Astrocyte (in vitro differentiated cells and primary cell): ENCODE results near the gene HAPSTR1.

Source experiments
- EZH2 ChIP-seq: IDR thresholded peaks from 2 replicates; pipeline ENCODE4 v1.6.1; 2012; ENCODE audit warnings: mild to moderate bottlenecking, low read length, inconsistent platforms; ENCODE audit not compliant: insufficient read depth
- TF ChIP-seq, protein P1 (sequence below): IDR thresholded peaks from 2 replicates; pipeline ENCODE4 v1.5.1; 2011; ENCODE audit warnings: low read depth, mild to moderate bottlenecking, inconsistent platforms, low read length, moderate library complexity; ENCODE audit not compliant: insufficient read depth

DNA sequence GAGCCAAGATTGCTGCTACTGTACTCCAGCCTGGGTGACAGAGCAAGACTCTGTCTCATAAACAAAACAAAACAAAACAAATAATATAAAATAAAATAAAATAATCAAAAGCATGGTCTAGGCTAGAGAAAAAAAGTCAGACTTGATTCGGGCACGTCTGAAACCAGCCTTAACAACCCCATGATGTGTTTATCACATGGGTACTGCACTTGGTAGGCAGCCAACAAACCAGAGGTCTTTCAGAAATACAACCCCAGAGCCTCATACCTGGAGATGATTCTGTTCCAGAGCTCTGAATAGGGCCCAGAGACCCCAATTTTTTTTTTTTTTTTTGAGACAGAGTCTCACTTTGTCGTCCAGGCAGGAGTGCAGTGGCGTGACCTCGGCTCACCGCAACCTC is 9.6 kb upstream of the HAPSTR1 start:
- no peak for TF ChIP-seq EZH2
- TF ChIP-seq, protein P1, sequence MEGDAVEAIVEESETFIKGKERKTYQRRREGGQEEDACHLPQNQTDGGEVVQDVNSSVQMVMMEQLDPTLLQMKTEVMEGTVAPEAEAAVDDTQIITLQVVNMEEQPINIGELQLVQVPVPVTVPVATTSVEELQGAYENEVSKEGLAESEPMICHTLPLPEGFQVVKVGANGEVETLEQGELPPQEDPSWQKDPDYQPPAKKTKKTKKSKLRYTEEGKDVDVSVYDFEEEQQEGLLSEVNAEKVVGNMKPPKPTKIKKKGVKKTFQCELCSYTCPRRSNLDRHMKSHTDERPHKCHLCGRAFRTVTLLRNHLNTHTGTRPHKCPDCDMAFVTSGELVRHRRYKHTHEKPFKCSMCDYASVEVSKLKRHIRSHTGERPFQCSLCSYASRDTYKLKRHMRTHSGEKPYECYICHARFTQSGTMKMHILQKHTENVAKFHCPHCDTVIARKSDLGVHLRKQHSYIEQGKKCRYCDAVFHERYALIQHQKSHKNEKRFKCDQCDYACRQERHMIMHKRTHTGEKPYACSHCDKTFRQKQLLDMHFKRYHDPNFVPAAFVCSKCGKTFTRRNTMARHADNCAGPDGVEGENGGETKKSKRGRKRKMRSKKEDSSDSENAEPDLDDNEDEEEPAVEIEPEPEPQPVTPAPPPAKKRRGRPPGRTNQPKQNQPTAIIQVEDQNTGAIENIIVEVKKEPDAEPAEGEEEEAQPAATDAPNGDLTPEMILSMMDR = no peak
